Measurements from ENCODE around the gene CPN1.
"Not testable (repeated sequence)": the region's sequence is repeated elsewhere in the genome, so short reads cannot be mapped to it uniquely, and the experiment has no call there.

Gene CPN1

DNA sequence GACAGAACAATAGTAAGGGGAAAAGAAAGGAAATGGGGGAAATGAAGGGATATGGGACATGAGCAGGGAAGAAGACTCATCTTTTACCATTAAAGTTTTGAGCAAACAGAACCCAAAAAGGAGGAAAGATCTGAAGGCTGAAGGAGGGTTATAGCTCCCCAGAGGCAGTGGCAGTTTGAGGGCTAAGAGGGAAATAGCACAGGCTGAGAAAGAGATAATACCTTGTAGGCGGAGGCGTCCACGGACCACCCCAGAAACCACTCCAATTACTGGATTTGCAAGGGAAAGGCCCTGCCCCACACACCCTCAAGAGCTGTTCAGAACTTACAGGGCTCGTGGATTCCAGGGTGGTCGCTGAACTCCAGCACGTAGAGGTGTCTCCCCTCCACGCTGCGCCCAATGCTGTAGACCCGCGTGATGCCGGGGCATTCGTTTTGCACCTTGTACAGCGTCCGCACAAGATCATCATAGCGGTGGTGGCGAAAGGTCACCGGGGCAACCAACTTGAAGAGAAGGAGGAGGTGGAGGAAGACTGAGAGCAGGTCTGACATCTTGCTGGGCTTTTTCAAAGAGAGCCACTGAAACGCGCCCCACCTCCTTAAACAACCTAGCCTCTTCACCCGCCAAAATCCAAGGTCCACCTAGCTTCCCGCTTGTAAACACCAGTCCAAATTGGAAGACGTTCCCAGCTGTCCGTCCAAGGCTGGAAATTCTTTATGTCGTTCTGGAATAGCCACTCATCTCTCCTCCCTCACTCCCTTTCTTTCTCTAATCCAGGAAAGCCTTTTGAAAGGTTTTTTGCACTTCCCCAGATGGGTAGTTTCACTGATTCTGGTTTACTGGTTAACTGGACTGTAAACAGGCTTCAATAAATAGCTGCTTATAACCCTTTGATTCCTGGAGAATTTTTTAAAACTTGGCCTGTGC, at the start of gene CPN1:
TSS of gene CPN1 (minus strand) at position 795 of the 927 bp plus-strand sequence. CDS start at position 551, 244 bp downstream.
- H3K4me3 ChIP-seq (ENCODE audit: low read depth, low read length): no peak within 1 kb of the TSS
- no peak for DNase-seq (ENCODE audit: low read depth, low spot score)
- TF ChIP-seq, protein P1, sequence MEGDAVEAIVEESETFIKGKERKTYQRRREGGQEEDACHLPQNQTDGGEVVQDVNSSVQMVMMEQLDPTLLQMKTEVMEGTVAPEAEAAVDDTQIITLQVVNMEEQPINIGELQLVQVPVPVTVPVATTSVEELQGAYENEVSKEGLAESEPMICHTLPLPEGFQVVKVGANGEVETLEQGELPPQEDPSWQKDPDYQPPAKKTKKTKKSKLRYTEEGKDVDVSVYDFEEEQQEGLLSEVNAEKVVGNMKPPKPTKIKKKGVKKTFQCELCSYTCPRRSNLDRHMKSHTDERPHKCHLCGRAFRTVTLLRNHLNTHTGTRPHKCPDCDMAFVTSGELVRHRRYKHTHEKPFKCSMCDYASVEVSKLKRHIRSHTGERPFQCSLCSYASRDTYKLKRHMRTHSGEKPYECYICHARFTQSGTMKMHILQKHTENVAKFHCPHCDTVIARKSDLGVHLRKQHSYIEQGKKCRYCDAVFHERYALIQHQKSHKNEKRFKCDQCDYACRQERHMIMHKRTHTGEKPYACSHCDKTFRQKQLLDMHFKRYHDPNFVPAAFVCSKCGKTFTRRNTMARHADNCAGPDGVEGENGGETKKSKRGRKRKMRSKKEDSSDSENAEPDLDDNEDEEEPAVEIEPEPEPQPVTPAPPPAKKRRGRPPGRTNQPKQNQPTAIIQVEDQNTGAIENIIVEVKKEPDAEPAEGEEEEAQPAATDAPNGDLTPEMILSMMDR (IDR thresholded peaks at IDR 0.05; ENCODE audit: low read depth, low read length): no peak
- in situ Hi-C loops (cut with HindIII; ENCODE audit: low sequenced_read_pairs): no loop called here

DNA sequence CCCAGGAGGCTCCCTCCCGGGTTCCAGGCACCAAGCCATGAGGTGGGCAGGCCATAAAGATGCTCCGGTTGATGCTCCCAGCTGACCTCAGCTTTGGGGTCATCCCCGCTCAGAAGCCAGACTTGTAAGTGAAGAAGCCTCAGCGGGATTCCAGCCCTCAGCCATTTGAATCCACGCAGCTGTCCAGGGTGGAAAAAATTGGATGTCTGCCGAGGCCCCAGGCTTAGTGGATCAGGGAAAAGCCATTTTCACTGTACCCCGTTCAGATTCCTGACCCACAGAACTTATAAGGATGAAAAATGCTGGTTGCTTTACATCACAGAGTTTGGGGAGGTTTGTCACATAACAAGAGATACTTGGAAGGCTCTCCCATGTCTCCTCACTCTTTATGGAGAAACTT, 49.2 kb upstream of the CPN1 start:
- no peak for DNase-seq (ENCODE audit: low read depth, low spot score)
- no peak overlapping the region for H3K4me3 ChIP-seq (ENCODE audit: low read depth, low read length)
- in situ Hi-C loops (cut with HindIII; ENCODE audit: low sequenced_read_pairs): no loop called here
- TF ChIP-seq, protein P1 (IDR thresholded peaks at IDR 0.05; ENCODE audit: low read depth, low read length): no peak

DNA sequence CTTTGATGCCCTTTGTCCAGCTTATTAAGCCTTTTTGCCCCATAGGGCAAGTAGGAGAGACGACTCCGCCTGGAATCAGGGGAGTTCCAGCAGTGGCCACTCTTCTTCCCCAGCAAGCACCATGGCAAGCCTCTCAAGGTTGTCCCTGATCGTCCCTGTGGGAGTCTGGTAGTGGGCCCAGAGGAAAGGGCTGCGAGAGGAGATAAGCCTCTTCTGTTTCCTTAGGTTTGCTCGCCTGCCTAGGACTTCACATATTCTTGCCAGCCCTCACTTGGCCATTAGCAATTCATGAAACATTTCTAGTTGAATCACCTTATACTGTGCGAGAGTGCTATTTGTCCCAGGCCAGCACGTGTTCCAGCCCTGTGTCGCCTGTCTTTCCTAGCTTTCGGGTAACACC, 47.8 kb upstream of the CPN1 start:
- in situ Hi-C loops (cut with HindIII; ENCODE audit: low sequenced_read_pairs): no loop called here
- H3K4me3 ChIP-seq (ENCODE audit: low read depth, low read length): no peak overlapping the region
- DNase-seq (ENCODE audit: low read depth, low spot score): no peak
- TF ChIP-seq, protein P1 (IDR thresholded peaks at IDR 0.05; ENCODE audit: low read depth, low read length): no peak

DNA sequence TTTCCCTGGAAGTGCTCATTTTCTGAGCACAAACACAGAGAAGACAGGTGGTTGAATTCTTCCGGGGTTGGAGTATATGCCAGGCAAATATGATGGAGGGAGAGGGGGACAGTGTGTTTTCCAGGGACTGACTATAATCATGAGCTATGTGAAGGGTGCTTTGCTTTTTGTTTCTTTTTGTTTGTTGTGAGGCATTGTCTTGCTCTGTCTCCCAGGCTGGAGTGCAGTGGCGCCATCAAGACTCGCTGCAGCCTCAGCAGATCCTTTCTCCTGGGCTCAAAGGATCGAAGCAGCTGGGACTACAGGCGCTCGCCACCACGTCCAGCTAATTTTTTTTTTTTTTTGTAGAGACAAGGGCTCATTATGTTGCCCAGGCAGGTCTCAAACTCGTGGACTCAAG, 47.3 kb upstream of the CPN1 start:
- in situ Hi-C loops (cut with HindIII; ENCODE audit: low sequenced_read_pairs): no loop called here
- no peak for DNase-seq (ENCODE audit: low read depth, low spot score)

DNA sequence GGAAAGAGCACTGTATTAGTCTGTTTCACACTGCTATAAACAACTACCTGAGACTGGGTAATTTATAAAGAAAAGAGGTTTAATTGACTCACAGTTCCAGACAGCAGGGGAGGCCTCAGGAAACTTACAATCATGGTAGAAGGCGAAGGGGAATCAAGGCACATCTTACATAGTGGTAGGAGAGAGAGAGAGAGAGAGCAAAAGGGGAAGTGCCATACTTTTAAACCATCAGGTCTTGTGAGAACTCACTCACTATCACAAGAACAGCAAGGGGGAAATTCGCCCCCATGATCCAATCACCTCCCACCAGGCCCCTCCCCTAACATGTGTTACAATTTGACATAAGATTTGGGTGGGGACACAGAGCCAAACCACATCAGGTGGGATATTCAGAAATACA, 43.7 kb upstream of the CPN1 start:
- in situ Hi-C loops (cut with HindIII; ENCODE audit: low sequenced_read_pairs); H3K4me3 ChIP-seq (ENCODE audit: low read depth, low read length); DNase-seq (ENCODE audit: low read depth, low spot score): not testable (repeated sequence)

More for the DNA sequence above, 47.3 kb upstream of the CPN1 start:
- no peak overlapping the region for H3K4me3 ChIP-seq (ENCODE audit: low read depth, low read length)
- TF ChIP-seq, protein P1 (IDR thresholded peaks at IDR 0.05; ENCODE audit: low read depth, low read length): no peak

DNA sequence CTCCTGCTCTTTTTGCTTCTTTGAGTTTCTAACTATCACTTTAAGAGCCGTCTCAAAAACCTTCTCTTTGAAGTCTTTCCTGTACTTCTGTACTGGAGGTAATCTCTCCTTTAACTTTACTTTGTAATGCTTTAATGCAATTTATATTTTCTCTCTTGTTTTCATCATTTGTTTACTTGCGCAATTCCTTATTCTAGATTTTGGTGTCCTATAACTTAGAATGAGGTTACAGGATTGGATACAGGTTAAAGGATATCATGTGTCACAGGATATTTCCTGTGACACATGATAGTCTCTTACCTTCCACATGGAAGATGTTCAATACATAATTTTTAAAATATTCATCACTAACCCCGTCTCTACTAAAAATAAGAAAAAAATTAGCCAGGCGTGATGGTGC, 42.4 kb upstream of the CPN1 start:
- no peak overlapping the region for H3K4me3 ChIP-seq (ENCODE audit: low read depth, low read length)
- no peak for DNase-seq (ENCODE audit: low read depth, low spot score)
- TF ChIP-seq, protein P1 (IDR thresholded peaks at IDR 0.05; ENCODE audit: low read depth, low read length): no peak
- in situ Hi-C loops (cut with HindIII; ENCODE audit: low sequenced_read_pairs): no loop called here

DNA sequence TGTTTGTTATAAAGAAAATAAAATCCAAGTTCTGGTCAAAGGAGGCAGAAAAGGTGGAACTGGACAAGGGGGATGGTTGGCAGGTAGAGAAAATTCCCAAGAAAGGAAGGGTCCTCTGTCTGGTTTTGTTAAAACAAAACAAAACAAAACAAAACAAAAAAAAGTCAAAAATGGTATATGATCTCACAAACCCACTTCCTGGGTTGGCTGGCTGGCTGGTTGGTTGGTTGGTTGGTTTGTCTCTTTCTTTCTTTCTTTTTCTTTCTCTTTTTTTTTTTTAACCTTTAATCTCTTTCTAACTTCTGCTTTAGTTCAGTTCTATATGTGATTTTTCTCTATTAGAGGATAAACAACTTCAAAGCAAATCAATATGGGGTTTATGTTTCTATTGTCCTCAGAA, 41.1 kb upstream of the CPN1 start:
- H3K4me3 ChIP-seq (ENCODE audit: low read depth, low read length): no peak overlapping the region
- TF ChIP-seq, protein P1 (IDR thresholded peaks at IDR 0.05; ENCODE audit: low read depth, low read length): no peak
- in situ Hi-C loops (cut with HindIII; ENCODE audit: low sequenced_read_pairs): no loop called here
- DNase-seq (ENCODE audit: low read depth, low spot score): no peak
